Naive thymus-derived CD4-positive, alpha-beta T cell (primary cell): ENCODE data around the gene INPP5A. TPM values are rescaled to one million over a fixed set of nuclear protein-coding genes. Genes with fewer than 3 reads are reported as not detected.

Experiments used
- ATAC-seq: fragments of 150-1000 bp; cut with Tn5 transposase; 2 replicates; pipeline ENCODE4 v1.10.0; 2021; ENCODE audit warnings: mild to moderate bottlenecking, moderate library complexity
- CTCF ChIA-PET: fragments of 350-600 bp; sonication (Branson Sonifier 250); formaldehyde crosslinking; loops from one replicate; lab custom pipeline; 2021; ENCODE audit warnings: antibody characterized with exemption; lab: Charles Lee
- POLR2A ChIA-PET: fragments of 350-600 bp; sonication (Branson Sonifier 250); formaldehyde crosslinking; loops from one replicate; lab custom pipeline; 2021; ENCODE audit warnings: antibody characterized with exemption, inconsistent platforms; lab: Charles Lee
- DNase-seq, 9 donors: peaks; one replicate each; pipeline versions ENCODE4 v3.0.0 to v3.0.0-alpha.2; 2020 to 2022; ENCODE audit warnings: mixed read lengths in 1 of 9
- H3K27ac ChIP-seq: one replicate; pipeline ENCODE4 v1.7.0; 2013; ENCODE audit warnings: mild to moderate bottlenecking, low read depth, low read length, moderate library complexity
- H3K27me3 ChIP-seq, 2 donors: one replicate each; pipeline ENCODE4 v1.7.0; 2013; ENCODE audit warnings: low read length in 2 of 2, mild to moderate bottlenecking in 2 of 2, moderate library complexity in 2 of 2; ENCODE audit not compliant: control insufficient read depth in 2 of 2, insufficient read depth in 2 of 2
- H3K36me3 ChIP-seq, 3 experiments: 1 replicate in 2 of 3; 2 replicates in 1 of 3; pipeline ENCODE4 v1.7.0; 2013; ENCODE audit warnings: low read length in 3 of 3, mild to moderate bottlenecking in 3 of 3, moderate library complexity in 1 of 3; ENCODE audit not compliant: insufficient read depth in 3 of 3, control insufficient read depth in 2 of 3
- H3K4me1 ChIP-seq, 2 donors: one replicate each; pipeline ENCODE4 v1.7.0; 2013; ENCODE audit warnings: low read length in 2 of 2, mild to moderate bottlenecking in 2 of 2, moderate library complexity in 1 of 2; ENCODE audit not compliant: control insufficient read depth in 2 of 2, insufficient read depth in 2 of 2
- H3K4me3 ChIP-seq: 2 replicates; pipeline ENCODE4 v1.7.0; 2013; ENCODE audit warnings: mild to moderate bottlenecking, low read length
- H3K9me3 ChIP-seq, 3 experiments: 1 replicate in 2 of 3; 2 replicates in 1 of 3; pipeline ENCODE4 v1.7.0; 2013; ENCODE audit warnings: low read length in 3 of 3; ENCODE audit not compliant: control insufficient read depth in 2 of 3
- H3K27ac Mint-ChIP-seq, 9 donors: one replicate each; pipeline ENCODE4 v1.8.0; 2020 to 2022; ENCODE audit warnings: mixed read lengths in 9 of 9, mild to moderate bottlenecking in 8 of 9, moderate library complexity in 5 of 9, inconsistent platforms in 2 of 9
- H3K27me3 Mint-ChIP-seq, 5 donors: one replicate each; pipeline ENCODE4 v1.8.0; 2021 to 2022; ENCODE audit warnings: mixed read lengths in 5 of 5, mild to moderate bottlenecking in 1 of 5
- H3K36me3 Mint-ChIP-seq, 5 donors: one replicate each; pipeline ENCODE4 v1.8.0; 2020 to 2022; ENCODE audit warnings: mixed read lengths in 5 of 5, mild to moderate bottlenecking in 3 of 5, inconsistent platforms in 1 of 5
- H3K4me1 Mint-ChIP-seq, 7 donors: one replicate each; pipeline ENCODE4 v1.8.0; 2020 to 2022; ENCODE audit warnings: mixed read lengths in 7 of 7, mild to moderate bottlenecking in 3 of 7, inconsistent platforms in 1 of 7
- H3K4me3 Mint-ChIP-seq, 10 donors: one replicate each; pipeline ENCODE4 v1.8.0; 2020 to 2022; ENCODE audit warnings: mild to moderate bottlenecking in 10 of 10, mixed read lengths in 10 of 10, moderate library complexity in 6 of 10, inconsistent platforms in 2 of 10
- H3K9me3 Mint-ChIP-seq, 11 donors: one replicate each; pipeline ENCODE4 v1.8.0; 2020 to 2022; ENCODE audit warnings: mixed read lengths in 11 of 11, mild to moderate bottlenecking in 4 of 11, inconsistent platforms in 1 of 11, moderate library complexity in 1 of 11
- intact Hi-C, 2 donors: fragments of 100-400 bp; cut with micrococcal nuclease; formaldehyde crosslinking; loops; one replicate each; pipeline ENCODE4 v1.15.1; 2023
- polyA plus RNA-seq, 2 donors: library from polyadenylated mRNA; unstranded; fragments of 300-500 nt; fragmentation: Illumina TruSeq; gene quantifications; one replicate each; pipeline ENCODE4 v1.2.3, GENCODE V29; 2021
- total RNA-seq, 6 experiments: library from RNA in 5 of 6; stranded (reverse) in 5 of 6; gene quantifications; 1 replicate in 5 of 6; 2 replicates in 1 of 6; pipeline ENCODE4 v1.2.3 and lab custom pipeline; 2021 to 2026

The INPP5A gene
- total and polyA plus RNA-seq, 7 experiments from 2014 or later: 0.97 to 30.7 (median 25.0) TPM

DNA sequence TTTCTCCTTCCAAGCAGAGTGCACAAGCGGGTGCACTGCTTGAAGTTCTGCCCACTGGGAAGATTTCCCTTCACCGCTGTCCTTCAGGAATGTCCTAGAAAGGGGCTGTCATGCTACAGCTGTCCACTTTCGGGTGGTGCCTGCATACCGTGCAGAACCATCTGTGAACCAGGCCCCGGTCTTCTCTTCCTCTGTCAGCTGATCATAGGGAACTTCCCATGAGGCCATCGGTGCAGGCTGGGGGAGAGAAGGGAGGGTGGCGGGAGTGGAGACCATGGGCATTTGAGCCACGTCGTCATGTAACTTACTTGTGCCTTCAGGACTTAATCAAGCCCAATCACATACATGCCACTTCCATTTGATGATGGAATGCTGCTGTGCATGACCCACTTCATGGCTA is 136.7 kb downstream of the INPP5A start:
- ATAC-seq (no peak), DNase-seq (no peak)
- intact Hi-C loops: no loop called here
- Mint-ChIP-seq H3K4me3 (peak overlapping the region in 1 of 10 donors; percentile 20), H3K27ac (no peak overlapping the region), H3K36me3 (peaks cover 0 to 31% (median 9%) of the 10 kb centered on the region in 5 donors), H3K27me3 (no peaks in the 10 kb centered on the region), H3K9me3 (no peaks in the 10 kb centered on the region), H3K4me1 (peaks cover 0 to 19% (median 4%) of the 10 kb centered on the region in 7 donors)
- peaks cover 0 to 6% (median 0%) of the 10 kb centered on the region in 3 experiments for H3K36me3 ChIP-seq
- no peaks in the 10 kb centered on the region for H3K4me1 ChIP-seq
- H3K27ac ChIP-seq: no peak overlapping the region
- H3K4me3 ChIP-seq: no peak overlapping the region
- POLR2A ChIA-PET: no interaction called here
- CTCF ChIA-PET: no interaction called here
- H3K27me3 ChIP-seq: no peaks in the 10 kb centered on the region
- H3K9me3 ChIP-seq: no peaks in the 10 kb centered on the region

DNA sequence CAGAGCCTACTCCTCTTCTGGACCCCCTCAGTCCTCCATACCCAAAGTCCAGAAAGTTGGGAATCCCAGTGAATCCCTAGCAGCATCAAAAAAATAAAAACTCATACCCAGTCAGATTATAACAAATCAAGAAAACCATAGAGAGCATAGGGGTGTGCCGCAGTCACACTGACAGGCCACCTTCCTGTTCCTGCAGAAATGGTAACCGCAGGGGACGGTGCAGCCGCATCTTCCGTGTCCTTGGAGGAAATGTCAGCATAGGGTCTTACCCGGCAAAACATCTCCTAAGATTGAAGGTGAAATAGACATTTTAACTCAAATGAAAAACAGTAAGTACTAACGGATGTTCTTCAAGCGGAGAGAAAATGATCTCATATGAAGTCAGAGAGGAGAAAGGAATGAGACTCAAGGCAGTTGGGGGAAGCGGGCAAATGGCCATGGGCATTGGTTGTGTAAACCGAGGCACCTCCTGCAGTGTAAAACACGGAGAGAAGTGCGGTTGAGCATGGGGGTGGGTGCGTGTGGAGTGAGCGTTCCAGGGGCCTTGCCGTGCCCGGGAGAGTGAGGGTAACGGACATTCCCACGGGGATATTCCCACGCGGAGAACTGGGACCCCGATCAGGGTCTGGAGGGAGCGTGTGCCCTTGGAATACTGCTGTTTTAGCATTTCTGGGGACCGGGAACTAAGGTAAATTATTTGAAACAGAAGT is 137.6 kb downstream of the INPP5A start:
- Mint-ChIP-seq H3K4me3 (no peak overlapping the region), H3K9me3 (no peaks in the 10 kb centered on the region), H3K27me3 (no peaks in the 10 kb centered on the region), H3K36me3 (peaks cover 0 to 32% (median 9%) of the 10 kb centered on the region in 5 donors), H3K27ac (peak overlapping the region in 1 of 9 donors; percentile 26), H3K4me1 (peaks cover 0 to 28% (median 12%) of the 10 kb centered on the region in 7 donors)
- Histone ChIP-seq H3K36me3 (peaks cover 0 to 6% (median 0%) of the 10 kb centered on the region in 3 experiments), H3K4me3 (no peak overlapping the region), H3K9me3 (no peaks in the 10 kb centered on the region), H3K4me1 (no peaks in the 10 kb centered on the region), H3K27ac (no peak overlapping the region), H3K27me3 (no peaks in the 10 kb centered on the region)
- POLR2A ChIA-PET: no interaction called here
- intact Hi-C loops: no loop called here
- ATAC-seq (no peak), DNase-seq (no peak)
- CTCF ChIA-PET: no interaction called here

DNA sequence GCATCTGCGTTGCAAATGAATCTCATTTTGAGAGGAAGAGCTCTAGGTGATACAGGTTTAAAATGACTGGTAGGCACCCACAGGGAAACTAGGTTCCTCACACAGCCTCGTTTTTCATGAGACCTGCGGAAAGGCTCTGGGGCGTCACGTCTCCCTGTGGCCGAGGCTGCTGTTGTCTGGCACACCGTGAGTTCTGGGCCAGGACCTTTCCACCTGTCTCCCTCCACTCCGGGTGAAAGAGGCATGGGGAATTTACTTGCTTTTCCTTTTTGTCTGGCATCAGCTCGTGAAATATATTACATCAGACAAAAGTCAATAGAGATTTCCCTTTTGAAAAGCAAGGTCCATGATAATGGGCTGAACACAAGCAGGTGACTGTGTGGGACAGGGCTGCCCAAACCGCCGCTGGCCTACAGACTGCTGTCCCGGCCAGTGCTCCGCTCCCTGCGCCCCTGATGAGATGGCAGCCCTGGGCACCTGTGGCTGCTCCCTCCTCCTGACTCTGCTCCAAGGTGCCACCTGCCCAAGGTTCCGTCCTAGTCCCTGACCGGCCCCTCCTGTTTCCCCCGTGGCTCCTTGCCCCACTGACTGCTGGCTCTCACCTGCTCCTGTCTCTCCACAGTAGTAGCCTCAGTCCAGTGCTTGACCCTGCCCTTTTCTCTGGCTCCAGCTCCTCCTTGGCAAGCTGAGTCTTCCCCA is 138.8 kb downstream of the INPP5A start:
- H3K4me3 Mint-ChIP-seq: no peak overlapping the region
- Histone ChIP-seq H3K4me1 (no peaks in the 10 kb centered on the region), H3K27me3 (no peaks in the 10 kb centered on the region), H3K9me3 (no peaks in the 10 kb centered on the region), H3K27ac (no peak overlapping the region), H3K36me3 (peaks cover 0 to 6% (median 0%) of the 10 kb centered on the region in 3 experiments), H3K4me3 (no peak overlapping the region)
- peaks cover 0 to 34% (median 11%) of the 10 kb centered on the region in 5 donors for H3K36me3 Mint-ChIP-seq
- H3K4me1 Mint-ChIP-seq: peaks cover 0 to 33% (median 17%) of the 10 kb centered on the region in 7 donors
- peak overlapping the region in 1 of 9 donors; percentile 6 for H3K27ac Mint-ChIP-seq
- DNase-seq (no peak), ATAC-seq (no peak)
- H3K9me3 Mint-ChIP-seq: no peaks in the 10 kb centered on the region
- no peaks in the 10 kb centered on the region for H3K27me3 Mint-ChIP-seq
- POLR2A ChIA-PET: no interaction called here
- CTCF ChIA-PET: no interaction called here
- intact Hi-C loops: no loop called here

DNA sequence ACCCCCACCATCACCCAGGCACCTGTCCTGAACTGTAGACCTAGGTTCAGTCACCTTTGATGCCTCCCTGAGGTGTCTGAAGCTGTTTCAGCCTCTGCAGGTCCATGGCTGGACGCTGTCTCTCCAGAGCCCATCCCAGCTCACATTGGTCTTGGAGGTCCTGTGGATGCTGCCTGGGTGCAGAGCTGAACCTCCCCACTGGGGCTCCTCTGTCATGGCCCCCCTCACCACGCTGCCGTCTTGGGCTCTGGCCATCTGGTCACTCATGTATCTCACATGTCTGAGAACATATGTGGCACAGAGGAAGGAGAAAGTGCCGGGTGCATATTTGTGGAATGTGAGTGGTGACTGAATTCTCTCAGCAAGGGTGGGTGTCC is 139.5 kb downstream of the INPP5A start:
- ChIA-PET POLR2A (no interaction called here), CTCF (no interaction called here)
- H3K9me3 ChIP-seq: no peaks in the 10 kb centered on the region
- Mint-ChIP-seq H3K9me3 (peaks cover 0 to 3% (median 0%) of the 10 kb centered on the region in 11 donors), H3K27ac (no peak overlapping the region), H3K36me3 (peaks cover 2 to 32% (median 16%) of the 10 kb centered on the region in 5 donors), H3K27me3 (no peaks in the 10 kb centered on the region), H3K4me1 (peaks cover 0 to 34% (median 23%) of the 10 kb centered on the region in 7 donors), H3K4me3 (no peak overlapping the region)
- no peak for ATAC-seq
- no peak for DNase-seq
- no peak overlapping the region for H3K4me3 ChIP-seq
- peaks cover 0 to 6% (median 0%) of the 10 kb centered on the region in 3 experiments for H3K36me3 ChIP-seq
- intact Hi-C loops: no loop called here
- no peaks in the 10 kb centered on the region for H3K4me1 ChIP-seq
- H3K27me3 ChIP-seq: no peaks in the 10 kb centered on the region
- no peak overlapping the region for H3K27ac ChIP-seq

DNA sequence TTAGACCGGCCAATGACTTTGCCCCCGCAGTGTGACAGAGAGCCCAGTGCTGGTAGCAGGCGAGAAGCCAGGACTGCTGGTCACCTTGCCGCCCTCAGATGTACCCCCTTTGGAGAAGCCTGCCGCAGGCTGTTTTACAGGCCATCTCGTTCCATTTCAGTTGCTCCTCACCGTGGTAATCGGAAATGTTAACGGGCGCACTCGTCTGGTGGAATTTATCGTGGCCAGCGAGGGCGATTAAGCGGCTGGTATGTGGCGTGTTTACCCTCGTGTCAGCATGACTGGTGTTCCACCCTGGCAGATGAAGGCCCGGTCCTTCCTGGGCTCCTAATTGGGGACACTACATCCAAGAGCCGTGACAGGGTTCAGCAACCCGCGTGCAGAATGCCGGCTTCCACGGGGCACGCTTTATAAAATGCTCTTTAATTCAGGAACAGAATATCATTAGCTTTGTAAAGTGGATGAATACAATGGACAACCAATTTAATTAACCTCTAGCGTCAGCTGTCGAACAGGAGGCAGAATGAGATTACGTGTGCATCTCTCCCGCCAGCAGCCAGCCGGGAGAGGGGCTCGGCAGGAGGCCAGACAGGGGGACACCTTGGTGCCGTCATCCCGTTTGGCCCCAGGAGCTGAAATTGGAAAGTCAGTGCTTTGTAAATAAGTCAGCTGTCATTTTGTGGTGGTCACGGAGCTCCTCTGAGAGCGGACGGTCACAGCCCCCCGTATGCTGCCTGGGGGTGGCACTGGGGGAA is 140.1 kb downstream of the INPP5A start:
- Mint-ChIP-seq H3K9me3 (peaks cover 0 to 3% (median 0%) of the 10 kb centered on the region in 11 donors), H3K27me3 (no peaks in the 10 kb centered on the region), H3K36me3 (peaks cover 2 to 27% (median 11%) of the 10 kb centered on the region in 5 donors), H3K27ac (peak overlapping the region in 1 of 9 donors; percentile 25), H3K4me3 (no peak overlapping the region), H3K4me1 (peaks cover 0 to 33% (median 22%) of the 10 kb centered on the region in 7 donors)
- POLR2A ChIA-PET: no interaction called here
- Histone ChIP-seq H3K27me3 (no peaks in the 10 kb centered on the region), H3K4me3 (no peak overlapping the region), H3K27ac (no peak overlapping the region), H3K4me1 (no peaks in the 10 kb centered on the region), H3K9me3 (no peaks in the 10 kb centered on the region), H3K36me3 (peaks cover 0 to 6% (median 0%) of the 10 kb centered on the region in 3 experiments)
- CTCF ChIA-PET: interaction anchor here (0.6 kb wide), 1 partner anchor 205 kb away, joined by 3 read pairs; no protein-coding TSS in a partner anchor
- intact Hi-C loops: no loop called here
- DNase-seq: no peak
- no peak for ATAC-seq

DNA sequence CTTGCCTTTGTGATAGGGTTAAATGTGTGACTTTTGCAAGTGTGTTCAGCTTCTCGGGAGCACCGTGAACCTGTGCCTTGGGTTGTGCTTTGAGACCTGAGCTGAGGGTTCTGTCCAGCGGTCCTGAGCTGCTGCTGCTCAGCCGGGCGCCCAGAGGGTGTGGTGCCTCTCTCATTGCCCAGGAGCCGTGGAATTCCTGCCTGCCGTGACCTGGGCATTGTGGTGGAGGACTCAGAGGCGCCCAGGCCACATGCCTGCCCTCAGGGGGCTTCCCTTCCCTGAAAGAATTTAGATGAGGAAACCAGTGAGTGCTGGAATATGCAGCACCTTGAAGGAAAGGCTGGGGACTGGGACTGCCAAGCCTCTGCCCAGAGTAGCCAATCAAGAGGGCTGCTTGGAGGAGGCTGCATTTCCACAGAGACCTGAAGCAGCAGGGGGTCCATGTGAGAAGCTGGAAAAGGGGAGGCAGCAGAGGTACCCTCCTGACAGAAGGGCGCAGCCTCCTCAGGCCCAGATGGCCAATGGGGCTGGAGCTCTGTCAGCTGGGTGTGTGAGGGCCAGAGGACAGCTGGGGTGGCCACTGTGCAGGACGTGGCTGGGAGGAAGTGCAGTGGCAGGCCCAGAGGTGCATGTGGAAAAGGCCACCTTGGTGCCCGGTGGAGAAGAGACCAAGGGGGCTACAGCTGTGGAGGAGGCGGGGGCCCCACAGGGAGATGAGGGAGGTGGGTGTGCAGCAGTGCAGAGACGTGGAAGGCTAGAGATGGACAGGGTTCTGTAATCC is 141.0 kb downstream of the INPP5A start:
- H3K36me3 ChIP-seq: peaks cover 0 to 6% (median 0%) of the 10 kb centered on the region in 3 experiments
- Mint-ChIP-seq H3K27ac (peak overlapping the region in 2 of 9 donors; percentile 48 to 64), H3K27me3 (no peaks in the 10 kb centered on the region), H3K9me3 (peaks cover 0 to 3% (median 0%) of the 10 kb centered on the region in 11 donors), H3K36me3 (peaks cover 2 to 24% (median 7%) of the 10 kb centered on the region in 5 donors), H3K4me1 (peaks cover 3 to 33% (median 23%) of the 10 kb centered on the region in 7 donors), H3K4me3 (peak overlapping the region in 1 of 10 donors; percentile 32)
- H3K27me3 ChIP-seq: no peaks in the 10 kb centered on the region
- DNase-seq: no peak
- H3K9me3 ChIP-seq: no peaks in the 10 kb centered on the region
- H3K4me3 ChIP-seq: no peak overlapping the region
- ChIA-PET POLR2A (no interaction called here), CTCF (no interaction called here)
- no peak overlapping the region for H3K27ac ChIP-seq
- ATAC-seq: no peak
- no peaks in the 10 kb centered on the region for H3K4me1 ChIP-seq
- intact Hi-C loops: no loop called here
